Hindlimb muscle (tissue), 1 donor: ENCODE data around the gene COL26A1. TPM values are rescaled to one million over a fixed set of nuclear protein-coding genes. Genes with fewer than 3 reads are reported as not detected.

ENCODE experiments used
- DNase-seq: peaks from one replicate; pipeline ENCODE4 v3.0.0-alpha.2; 2013
- polyA plus RNA-seq: library from polyadenylated mRNA; unstranded; fragments of 120-200 nt; gene quantifications from one replicate; pipeline ENCODE4 v1.2.1, GENCODE V29; 2013; ENCODE audit not compliant: insufficient read length

Gene COL26A1
- polyA plus RNA-seq, 1 donor, result 2.4 TPM

GRCh38 chr7:101536232-101536631 lies 173.6 kb downstream of the COL26A1 start:
- DNase-seq, result no peak

- DNase-seq, result no peak
Measured at GRCh38 chr7:101536668-101537067, 174.0 kb downstream of the COL26A1 start.

GRCh38 chr7:101537205-101537604 lies 174.5 kb downstream of the COL26A1 start:
- DNase-seq, result no peak

GRCh38 chr7:101537935-101538595 lies 175.4 kb downstream of the COL26A1 start:
- DNase-seq, result no peak

GRCh38 chr7:101538596-101539459 lies 176.2 kb downstream of the COL26A1 start:
- peak; percentile 41 for DNase-seq

GRCh38 chr7:101539784-101540183 lies 177.1 kb downstream of the COL26A1 start:
- no peak for DNase-seq

- peak; percentile 58 for DNase-seq
Measured at GRCh38 chr7:101542527-101543241, 180.0 kb downstream of the COL26A1 start.

GRCh38 chr7:101543242-101543766 lies 180.6 kb downstream of the COL26A1 start:
- no peak for DNase-seq

- DNase-seq, result no peak
Measured at GRCh38 chr7:101543846-101544245, 181.2 kb downstream of the COL26A1 start.

GRCh38 chr7:101545441-101546190 lies 182.9 kb downstream of the COL26A1 start:
- no peak for DNase-seq

GRCh38 chr7:101546308-101546936 lies 183.7 kb downstream of the COL26A1 start:
- DNase-seq, result no peak

- no peak for DNase-seq
Measured at GRCh38 chr7:101547022-101547915, 184.6 kb downstream of the COL26A1 start.

GRCh38 chr7:101547916-101548661 lies 185.4 kb downstream of the COL26A1 start:
- no peak for DNase-seq

- no peak for DNase-seq
Measured at GRCh38 chr7:101549734-101550133, 187.1 kb downstream of the COL26A1 start.

GRCh38 chr7:101550641-101551541 lies 188.2 kb downstream of the COL26A1 start:
- DNase-seq, result no peak

- DNase-seq, result no peak
Measured at GRCh38 chr7:101553018-101553770, 190.5 kb downstream of the COL26A1 start.

- no peak for DNase-seq
Measured at GRCh38 chr7:101553771-101554445, 191.2 kb downstream of the COL26A1 start.
